MV-4-11 (cell line): Measurements from ENCODE around the gene SH3BP4.
"Not testable (repeated sequence)": the region's sequence is repeated elsewhere in the genome, so short reads cannot be mapped to it uniquely, and the experiment has no call there.

ENCODE experiments used
- DNase-seq: peaks from one replicate; lab custom pipeline; 2025; lab: John Stamatoyannopoulos, UW

The SH3BP4 gene

DNA sequence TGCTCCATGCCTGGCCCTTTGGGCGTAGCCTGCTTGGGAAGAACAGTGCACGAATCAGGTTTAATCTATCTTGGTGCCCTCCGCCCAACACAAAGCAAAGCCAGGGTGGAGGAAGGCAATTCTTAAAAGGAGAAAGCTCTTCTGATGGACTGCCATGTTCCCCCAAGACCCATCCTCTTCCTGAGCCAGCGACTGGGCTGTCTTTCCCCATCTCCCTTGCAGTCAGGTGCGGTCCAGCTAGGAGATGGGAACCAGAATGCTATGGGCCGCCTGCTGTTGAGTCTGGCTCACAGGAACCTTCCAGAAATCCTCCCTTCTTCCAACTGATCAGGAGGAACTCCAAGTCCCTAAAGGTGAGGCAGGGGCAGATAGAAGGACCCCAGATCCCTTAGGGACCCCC is 105.0 kb downstream of the SH3BP4 start:
- no peak for DNase-seq

DNA sequence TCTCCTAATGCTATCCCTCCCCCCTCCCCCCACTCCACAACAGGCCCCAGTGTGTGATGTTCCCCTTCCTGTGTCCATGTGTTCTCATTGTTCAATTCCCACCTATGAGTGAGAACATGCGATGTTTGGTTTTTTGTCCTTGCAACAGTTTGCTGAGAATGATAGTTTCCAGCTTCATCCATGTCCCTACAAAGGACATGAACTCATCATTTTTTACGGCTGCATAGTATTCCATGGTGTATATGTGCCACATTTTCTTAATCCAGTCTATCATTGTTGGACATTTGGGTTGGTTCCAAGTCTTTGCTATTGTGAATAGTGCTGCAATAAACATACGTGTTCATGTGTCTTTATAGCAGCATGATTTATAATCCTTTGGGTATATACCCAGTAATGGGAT is 105.8 kb downstream of the SH3BP4 start:
- not testable (repeated sequence) for DNase-seq

DNA sequence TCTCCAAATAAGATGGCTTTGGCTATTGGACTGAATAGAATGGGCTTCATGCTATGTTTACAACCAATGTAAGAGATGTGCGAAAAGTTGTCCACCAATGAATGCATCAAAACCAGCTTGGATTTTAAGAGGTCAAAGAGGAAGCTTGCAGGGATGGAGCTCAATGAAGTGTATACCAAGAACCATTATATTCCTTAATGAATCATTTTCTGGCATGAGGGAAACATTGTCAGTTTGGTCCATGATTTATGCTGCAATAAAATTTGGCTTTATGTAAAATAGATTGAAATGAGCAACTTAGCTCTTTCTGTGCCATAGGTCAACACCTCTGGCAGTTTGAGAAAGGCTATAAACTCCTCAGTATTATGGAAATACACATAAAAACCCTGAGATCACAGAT is 107.3 kb downstream of the SH3BP4 start:
- no peak for DNase-seq

DNA sequence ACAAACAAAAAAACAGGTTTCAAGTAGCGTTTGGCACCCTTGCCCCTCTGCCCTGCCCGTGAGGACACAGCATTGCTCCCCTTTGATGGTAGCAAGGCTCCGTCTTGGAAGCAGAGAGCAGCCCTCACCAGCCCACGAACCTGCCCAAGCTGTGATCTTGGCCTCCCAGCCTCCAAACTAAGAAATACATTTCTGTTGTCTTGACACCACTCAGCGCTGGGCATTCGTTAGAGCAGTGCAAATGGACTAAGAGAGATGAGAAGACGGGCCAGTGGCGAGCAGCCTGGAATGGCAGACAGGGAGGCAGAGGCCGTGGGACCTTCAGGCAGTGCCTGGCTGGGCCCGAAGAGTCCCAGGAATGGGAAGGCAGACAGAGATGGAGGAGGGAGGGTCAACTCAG is 109.8 kb downstream of the SH3BP4 start:
- no peak for DNase-seq

DNA sequence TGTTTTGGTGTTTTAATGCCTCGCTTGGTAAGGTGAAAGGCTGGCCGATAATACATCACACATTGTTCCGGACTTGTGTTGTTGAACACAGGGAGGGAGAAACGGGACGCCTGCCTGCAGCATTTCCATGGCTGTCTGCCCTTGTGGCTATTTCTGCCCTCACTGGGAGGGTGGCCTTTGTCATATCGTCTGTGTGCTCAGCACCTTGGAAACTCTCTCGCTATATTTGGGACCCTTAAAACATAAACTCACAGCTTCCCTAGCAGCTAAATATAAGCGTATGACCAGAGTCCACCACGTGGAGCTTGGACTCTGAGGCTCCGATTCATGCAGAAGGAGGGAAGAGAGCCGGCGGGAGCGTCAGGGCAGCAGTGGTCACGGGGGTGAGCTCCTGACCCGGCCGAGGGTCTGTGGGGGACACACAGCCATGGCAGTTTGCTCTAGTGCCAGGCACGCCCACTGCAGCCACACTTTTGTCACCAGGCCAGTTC is 111.7 kb downstream of the SH3BP4 start:
- no peak for DNase-seq

DNA sequence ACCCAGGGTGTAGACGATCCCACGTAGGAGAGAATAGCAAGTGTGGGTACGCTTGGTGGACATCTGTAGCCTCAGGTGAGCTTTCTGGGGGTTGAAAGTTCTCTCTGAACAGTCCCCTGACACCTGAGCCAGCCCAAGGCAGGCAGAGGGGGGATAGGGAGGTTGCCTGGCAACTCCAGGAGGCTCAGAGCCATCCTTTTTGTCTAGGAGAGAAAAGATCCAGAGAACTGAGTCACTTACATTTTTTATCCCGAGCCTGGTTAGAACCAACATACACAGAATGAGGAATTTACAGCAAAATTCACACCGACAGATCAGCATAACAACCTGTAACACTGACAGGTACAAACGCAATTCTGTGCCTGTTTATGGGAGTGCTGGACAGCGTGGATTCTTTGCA is 113.2 kb downstream of the SH3BP4 start:
- no peak for DNase-seq

DNA sequence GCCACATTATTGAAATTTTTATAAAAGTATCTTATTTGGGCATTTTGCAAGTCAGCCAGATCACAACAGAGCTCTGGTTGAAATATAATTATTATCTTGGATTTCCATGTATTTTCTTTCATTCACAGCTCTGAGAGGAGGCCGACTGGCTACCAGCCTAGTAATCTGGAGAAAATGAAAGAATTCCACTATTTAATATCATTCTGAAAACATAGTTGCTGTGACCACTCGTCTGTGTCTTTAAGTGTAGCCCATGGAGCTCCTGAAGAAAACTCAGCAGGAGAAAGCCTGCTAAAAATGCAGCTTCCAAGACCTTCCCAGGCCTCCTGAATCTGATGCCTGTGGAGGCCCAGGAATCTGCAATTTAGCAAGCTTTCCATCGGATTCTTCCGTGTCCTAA is 114.7 kb downstream of the SH3BP4 start:
- DNase-seq = no peak

DNA sequence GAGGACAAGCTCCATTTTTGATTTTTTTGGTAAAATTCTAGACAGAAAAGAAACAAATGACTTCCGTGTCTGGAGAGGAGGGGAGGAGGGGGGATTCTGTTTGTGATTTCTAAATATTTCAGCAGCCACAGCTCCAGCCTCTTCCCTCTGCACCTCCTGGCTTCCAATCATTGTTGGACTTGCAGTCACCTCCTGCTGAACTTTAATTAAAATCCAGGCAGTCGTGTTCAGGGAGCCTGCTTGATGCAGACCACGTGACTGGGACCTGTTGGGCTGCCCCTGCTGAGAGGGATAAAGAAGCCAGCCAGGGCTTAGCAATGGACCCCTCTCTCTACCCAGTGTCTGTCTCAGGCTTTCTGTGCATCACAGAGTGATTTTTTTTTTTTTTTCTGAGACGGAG is 115.1 kb downstream of the SH3BP4 start:
- no peak for DNase-seq

DNA sequence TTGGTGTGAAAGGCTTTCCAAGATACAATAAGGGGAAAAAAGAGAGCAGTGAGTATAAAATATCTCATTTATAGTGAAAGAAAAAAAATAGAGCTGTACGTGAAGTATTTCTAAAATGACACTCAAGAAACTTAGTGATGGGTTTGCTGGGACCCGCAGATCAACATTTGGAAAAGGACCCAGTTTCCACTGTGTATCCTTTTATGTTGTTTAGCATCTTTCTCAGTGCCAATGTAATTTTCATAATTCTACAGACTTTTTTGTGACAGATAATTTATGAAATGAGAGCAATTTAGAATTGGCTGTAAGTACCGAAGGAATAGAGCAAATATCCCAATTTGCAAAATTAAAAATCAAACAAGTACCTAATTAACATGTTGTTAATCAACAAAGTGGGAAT is 116.9 kb downstream of the SH3BP4 start:
- no peak for DNase-seq

DNA sequence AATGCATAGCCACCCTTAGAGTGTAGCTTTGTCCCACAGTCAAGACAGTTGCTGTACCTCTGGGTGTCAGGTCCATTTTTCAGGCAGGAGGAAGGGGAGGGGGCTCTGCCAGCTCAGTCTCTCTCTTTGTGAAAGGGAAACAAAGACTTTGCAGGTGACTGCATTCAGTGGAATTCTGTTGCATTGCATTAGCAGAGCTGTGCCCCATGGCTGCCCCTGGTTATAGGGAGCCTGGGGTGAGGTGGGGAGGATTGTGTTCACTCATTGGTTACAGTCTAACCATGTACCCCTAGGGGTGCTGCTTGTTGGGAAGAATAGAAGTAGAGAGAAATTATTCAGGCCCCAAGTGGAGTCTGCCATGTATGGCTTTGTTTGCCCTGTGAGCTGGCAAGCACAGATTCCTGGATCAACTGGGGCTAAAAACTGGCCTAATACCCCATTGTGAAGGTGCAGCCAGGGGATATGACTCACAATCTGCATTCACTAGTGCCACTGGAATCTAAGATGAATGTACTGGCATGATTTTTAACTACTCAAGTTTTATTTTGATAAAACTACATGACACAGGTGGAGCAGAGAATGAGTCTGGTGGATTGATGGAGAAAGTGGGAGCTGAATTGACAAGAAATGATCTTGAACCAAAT is 118.4 kb downstream of the SH3BP4 start:
- DNase-seq = no peak

DNA sequence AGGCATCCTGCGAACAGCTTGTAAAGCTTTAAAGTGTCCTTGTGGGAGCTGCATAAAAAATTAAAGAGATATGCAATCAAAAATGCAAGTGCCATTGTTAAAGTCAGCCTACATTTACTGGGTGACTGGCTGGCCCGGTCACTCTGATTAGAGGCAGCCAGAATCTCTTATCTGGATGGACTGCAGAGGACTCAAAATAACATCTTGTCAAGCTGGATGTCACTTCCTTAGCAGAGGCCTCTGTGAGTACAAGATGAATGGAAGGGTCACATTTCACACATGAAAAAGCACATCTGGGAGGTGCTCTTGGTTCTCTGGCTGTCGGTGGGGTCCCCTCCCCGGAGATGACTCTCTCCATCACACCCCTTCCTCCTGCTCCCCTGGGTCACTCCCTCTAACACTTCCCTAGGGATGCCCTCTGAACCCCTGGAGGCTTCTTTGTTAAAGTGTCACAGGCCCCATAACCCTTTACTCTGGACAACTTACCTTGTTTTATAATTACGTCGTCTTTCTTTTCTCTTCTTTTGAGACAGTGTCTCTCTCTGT is 122.1 kb downstream of the SH3BP4 start:
- no peak for DNase-seq

DNA sequence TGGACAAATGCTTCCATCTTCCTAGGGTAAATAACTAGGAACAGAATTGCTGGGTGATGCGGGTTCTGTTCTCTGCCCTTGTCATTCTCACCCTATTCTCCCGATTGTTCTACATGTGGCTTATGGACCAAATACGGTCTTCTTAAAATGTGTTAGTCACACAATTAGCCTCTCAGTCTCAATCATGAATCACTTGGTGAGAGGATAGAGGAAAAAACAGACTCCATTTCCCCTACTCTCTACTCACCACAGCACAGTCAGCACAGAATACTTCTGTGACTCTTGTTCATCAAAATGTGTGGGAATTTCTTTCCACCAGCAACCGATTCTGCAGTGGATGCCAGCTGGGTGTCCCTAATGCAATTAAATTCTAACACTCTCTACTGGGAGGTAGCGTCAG is 125.2 kb downstream of the SH3BP4 start:
- DNase-seq = no peak

DNA sequence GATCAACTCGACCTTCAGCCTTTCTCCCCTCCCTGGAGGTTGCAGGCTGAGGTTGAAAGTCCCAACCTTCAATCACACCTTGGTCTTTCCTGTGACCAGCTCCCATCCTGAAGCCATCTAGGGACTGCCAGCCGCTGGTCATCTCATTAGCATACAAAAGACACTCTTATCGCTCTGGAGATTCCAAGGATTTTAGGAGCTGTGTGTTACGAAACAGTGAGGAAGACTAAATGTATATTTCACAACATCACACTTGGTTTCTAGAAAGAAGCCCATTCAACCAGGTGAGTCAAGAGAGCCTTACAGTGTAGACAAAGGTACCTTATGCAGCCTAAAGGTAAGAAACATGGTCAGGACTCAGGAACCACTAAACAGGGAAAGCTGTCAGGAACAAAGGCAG is 126.4 kb downstream of the SH3BP4 start:
- no peak for DNase-seq

DNA sequence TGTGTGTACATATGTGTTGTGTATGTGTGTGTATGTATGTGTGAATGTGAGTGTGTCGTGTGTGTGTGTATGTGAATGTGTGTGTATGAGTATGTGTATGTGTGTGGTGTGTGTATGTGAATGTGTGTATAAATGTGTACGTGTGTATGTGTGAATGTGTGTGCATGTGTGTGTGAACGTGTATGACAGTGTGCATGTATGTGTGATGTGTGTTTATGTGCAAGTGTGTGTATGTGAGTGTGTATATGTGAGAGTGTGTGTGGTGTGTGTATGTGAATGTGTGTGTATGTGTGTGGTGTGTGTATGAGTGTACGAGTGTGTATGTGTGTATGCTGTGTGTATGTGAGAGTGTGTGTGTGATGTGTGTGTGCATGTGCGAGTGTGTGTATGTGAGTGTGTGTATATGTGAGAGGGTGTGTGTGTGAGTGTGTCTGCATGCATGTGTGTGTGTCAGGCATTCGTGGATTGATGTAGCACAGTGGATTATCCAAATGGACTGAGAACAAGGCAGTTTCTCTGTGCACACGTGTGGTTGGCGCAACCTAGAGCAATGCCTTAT is 127.2 kb downstream of the SH3BP4 start:
- DNase-seq = no peak

DNA sequence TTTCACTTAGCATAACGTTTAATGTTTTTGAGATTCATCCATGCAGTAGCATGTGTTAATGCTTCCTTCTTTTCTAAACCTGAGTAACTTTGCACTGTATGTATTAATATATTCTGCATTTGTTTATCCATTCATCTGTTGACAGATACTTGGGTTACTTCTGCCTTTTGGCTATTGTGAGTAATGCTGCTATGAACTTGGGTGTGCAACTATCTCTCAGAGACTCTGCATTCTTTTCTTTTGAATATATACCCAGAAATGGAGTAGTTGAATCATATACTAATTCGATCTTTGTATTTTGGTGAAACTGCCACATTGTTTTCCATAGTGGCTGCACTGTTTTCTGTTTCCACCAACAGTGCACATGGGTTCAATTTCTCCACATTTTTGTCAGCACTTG is 128.3 kb downstream of the SH3BP4 start:
- no peak for DNase-seq

DNA sequence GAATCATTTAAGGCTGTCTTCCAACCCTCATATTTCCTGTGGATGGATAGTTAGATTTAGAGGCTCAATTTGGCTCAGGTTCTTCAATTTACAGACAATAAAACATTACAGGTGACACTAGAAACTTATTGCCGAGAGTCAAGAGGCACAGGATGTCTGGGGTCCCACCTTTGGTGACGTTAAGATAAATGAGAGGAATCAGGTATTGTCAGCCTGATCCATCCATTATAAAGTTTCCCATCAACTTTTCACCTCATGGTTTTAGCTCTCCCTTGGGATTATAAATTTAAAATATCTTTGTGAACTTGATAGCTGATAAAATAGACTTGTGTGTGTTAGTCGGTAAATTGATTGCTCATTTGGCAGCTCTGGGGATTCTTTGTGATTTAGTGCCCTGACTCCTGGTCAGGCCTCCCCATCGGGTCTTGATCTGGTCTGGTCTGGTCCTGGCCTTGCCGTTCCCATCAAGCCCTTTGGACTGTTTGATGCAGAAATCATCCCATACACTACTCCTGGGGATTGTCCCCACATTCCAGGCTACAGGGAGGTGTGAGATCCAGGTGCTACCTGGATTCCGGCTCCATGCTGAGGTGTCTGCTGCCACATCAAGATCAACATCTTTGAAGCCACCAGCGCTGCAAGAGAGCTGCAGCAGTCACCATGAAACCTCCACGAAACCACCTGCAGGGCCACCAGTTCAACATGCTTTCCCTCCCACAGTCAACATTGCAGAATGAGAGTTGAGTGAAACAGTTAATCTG is 130.9 kb downstream of the SH3BP4 start:
- DNase-seq = no peak

DNA sequence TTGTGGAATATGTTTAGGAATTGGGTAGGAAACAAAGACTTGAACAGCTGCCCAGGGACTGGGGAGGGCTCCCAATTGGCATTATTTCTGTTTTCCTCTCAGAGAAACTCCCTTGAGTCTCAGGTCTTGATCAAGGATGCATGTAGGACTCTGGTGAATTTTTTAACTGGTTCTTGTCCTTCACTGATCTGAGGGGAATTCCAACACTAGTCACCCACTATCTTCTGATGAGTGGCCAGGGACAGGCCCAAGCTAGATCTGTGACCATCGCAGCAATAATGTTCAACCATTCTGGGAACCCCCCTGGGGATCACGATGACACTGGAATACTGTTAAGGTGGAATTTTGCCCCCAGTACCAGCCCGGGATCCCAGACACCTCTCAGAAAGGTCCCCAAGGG is 132.0 kb downstream of the SH3BP4 start:
- no peak for DNase-seq

DNA sequence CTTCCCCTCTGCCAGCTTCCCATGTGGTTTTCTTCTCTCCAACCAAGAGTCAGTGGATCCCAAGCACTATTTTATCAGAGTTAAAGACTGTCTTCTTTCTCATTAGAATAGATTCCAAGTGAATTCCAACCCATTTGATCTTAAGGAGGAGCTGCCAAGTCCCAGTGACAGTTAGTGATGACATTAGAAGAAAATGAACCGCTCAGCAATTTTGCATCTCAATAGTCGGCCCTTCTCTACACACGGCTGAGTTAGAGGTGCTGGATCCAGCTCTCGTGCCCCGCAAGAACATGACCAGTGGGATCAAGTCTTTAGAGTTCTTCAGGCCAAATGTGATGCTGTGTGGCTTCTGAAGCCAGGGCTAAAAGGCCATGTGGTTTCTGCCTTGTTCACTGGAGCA is 132.6 kb downstream of the SH3BP4 start:
- DNase-seq = no peak

DNA sequence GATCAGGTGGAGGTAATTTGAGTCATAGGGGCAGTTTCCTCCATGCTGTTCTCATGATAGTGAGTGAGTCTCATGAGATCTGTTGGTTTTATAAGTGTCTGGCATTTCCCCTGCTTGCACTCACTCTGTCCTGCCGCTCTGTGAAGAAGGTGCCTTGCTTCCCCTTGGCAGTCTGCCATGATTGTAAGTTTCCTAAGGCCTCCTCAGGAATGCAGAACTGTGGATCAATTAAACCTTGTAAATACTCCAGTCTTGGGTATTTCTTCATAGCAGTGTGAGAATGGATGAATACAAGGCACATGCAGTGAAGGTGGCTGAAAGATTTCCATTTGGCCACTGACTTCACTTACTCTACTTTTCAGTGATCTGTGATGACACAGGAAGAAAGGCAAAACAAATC is 133.7 kb downstream of the SH3BP4 start:
- DNase-seq = no peak

DNA sequence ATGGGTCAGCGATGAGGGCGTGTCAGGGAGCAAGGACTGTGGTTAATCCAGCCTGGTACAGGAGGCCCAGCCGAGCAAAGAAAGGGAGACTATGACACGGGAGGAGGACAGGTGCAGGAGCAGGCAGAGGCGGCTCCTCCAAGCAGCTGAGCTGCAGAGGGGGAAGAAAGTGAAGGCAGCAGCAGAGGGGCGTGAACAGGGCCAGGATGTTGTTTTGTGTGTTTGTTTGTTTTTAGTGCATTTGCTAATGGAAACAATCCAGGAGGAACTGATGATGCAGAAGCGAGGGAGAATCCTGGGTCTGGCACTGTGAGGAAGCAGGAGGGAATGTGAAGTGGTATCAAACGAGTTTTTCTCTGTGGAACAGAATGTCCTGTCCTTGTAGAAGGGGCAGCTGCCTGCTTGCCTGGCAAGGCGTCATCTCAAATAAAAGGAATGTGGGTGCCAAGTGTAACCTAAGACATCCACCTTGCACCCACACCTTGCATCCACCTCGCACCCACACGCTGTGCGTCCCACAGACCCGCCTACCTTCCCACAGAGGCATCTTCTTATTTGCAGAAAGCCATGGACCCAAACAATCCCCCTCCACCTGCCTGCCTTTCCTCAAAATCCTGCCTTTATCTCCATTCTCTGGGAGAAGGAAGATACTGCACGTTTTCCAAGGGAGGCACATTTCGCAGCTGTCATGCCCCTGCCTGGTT is 134.8 kb downstream of the SH3BP4 start:
- DNase-seq = no peak

DNA sequence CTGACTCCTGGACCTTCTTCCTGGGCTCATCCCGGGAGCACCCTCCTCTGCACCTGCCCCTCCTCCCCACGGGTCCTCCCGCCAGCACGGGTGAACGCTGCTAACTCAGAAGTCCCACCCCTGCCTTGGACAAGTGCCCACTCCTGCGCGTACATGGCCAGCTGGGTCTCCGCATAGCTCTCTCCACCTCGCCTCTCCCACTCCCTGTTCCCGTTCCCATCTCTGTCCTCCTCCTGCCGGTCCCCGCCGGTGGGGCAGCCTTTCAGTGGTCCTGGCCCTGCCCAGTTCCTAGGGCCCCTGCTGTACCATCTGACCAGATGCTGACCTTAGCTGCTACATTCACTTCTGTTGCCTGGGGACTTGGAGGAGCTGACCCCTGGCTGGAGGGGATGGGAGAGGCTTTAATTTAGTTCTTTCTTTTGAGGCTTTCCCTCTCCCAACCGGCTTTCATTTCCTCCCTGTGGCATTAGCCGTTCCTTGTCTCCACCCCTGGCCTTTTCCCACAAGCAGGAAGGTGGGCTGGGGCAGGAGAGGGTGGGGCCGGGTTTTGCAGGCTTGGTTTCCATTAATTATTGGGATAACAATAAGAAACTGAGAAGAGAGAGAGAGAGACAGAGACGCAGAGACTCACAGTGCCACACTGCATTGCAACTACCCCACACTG is 136.1 kb downstream of the SH3BP4 start:
- no peak for DNase-seq

DNA sequence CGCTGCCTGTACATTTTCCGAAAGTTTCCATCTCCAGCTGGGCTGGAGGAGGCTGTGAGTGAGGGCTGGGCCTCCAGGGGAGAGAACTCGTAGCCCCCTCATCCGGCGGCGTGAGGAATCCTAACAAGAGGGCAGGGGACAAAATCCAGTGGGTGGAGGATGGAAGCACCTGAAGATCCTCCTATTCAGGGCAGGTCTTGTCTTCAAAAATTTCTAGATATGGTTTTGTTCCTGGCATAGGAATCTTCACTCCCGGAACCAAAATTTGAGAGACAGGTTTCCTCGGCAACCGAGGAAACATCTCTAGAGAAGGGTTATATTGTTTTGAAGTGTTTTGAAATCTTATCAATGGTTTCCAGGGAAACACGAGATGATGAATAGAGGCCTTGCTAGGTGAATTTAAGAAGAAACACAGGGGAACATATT is 136.7 kb downstream of the SH3BP4 start:
- no peak for DNase-seq
